CD4-positive, alpha-beta T cell treated with Interleukin-6 at 100 ng/mL for 8 hours (primary cell): ENCODE measurements around the gene CDKAL1.

Experiments used
- DNase-seq: peaks from one replicate; pipeline ENCODE4 v3.0.0-alpha.2; 2020; ENCODE audit warnings: mixed read lengths, low spot score

CDKAL1 gene

GRCh38 chr6:20678831-20679352 lies 144.6 kb downstream of the CDKAL1 start:
- no peak for DNase-seq

- no peak for DNase-seq
These were observed 146.5 kb downstream of the CDKAL1 start for GRCh38 chr6:20680697-20681165.

- DNase-seq = no peak
These were observed 147.0 kb downstream of the CDKAL1 start for GRCh38 chr6:20681243-20681684.

GRCh38 chr6:20684474-20684873 lies 150.2 kb downstream of the CDKAL1 start:
- DNase-seq = no peak

GRCh38 chr6:20686142-20686541 lies 151.9 kb downstream of the CDKAL1 start:
- DNase-seq = no peak

- no peak for DNase-seq
These were observed 153.2 kb downstream of the CDKAL1 start for GRCh38 chr6:20687494-20687893.

- DNase-seq = no peak
These were observed 154.6 kb downstream of the CDKAL1 start for GRCh38 chr6:20688710-20689500.

- DNase-seq = no peak
These were observed 156.9 kb downstream of the CDKAL1 start for GRCh38 chr6:20691185-20691584.

GRCh38 chr6:20692023-20692422 lies 157.8 kb downstream of the CDKAL1 start:
- no peak for DNase-seq

GRCh38 chr6:20693466-20694063 lies 159.3 kb downstream of the CDKAL1 start:
- DNase-seq = no peak

- no peak for DNase-seq
These were observed 162.4 kb downstream of the CDKAL1 start for GRCh38 chr6:20696676-20697075.

GRCh38 chr6:20698675-20699074 lies 164.4 kb downstream of the CDKAL1 start:
- DNase-seq = no peak

- DNase-seq = no peak
These were observed 165.1 kb downstream of the CDKAL1 start for GRCh38 chr6:20699402-20699801.

- no peak for DNase-seq
These were observed 166.1 kb downstream of the CDKAL1 start for GRCh38 chr6:20700375-20700774.

- DNase-seq = no peak
These were observed 168.1 kb downstream of the CDKAL1 start for GRCh38 chr6:20702366-20702765.

- no peak for DNase-seq
These were observed 168.8 kb downstream of the CDKAL1 start for GRCh38 chr6:20703049-20703448.

- no peak for DNase-seq
These were observed 170.2 kb downstream of the CDKAL1 start for GRCh38 chr6:20704325-20705025.

GRCh38 chr6:20705741-20706140 lies 171.5 kb downstream of the CDKAL1 start:
- no peak for DNase-seq

GRCh38 chr6:20706238-20706938 lies 172.1 kb downstream of the CDKAL1 start:
- no peak for DNase-seq

GRCh38 chr6:20706939-20707485 lies 172.8 kb downstream of the CDKAL1 start:
- no peak for DNase-seq

- DNase-seq = no peak
These were observed 173.6 kb downstream of the CDKAL1 start for GRCh38 chr6:20707870-20708269.
